ENCODE data around the gene TSPAN6.
A peak's percentile ranks its signal among the peaks of the same experiment; 100 is the strongest.

TSPAN6 gene

GRCh38 chrX:100636321-100636991 is at the start of gene TSPAN6:
TSPAN6 (minus strand) TSS chrX:100636806; CDS start chrX:100636694, 112 bp downstream.
- DNase-seq (ENCODE audit: low read depth in 2 of 2), result peak; percentile 69 to 70

GRCh38 chrX:100685997-100686305 is 49.3 kb upstream of the TSPAN6 start:
- DNase-seq (ENCODE audit: low read depth in 2 of 2), result no peak

GRCh38 chrX:100685284-100685996 is 48.8 kb upstream of the TSPAN6 start:
- peak; percentile 23 to 72 for DNase-seq (ENCODE audit: low read depth in 2 of 2)

- no peak for DNase-seq (ENCODE audit: low read depth in 2 of 2)
Observed at GRCh38 chrX:100682939-100683338, 46.3 kb upstream of the TSPAN6 start.

GRCh38 chrX:100681599-100681998 is 45.0 kb upstream of the TSPAN6 start:
- DNase-seq (ENCODE audit: low read depth in 2 of 2), result no peak

GRCh38 chrX:100680756-100681155 is 44.1 kb upstream of the TSPAN6 start:
- no peak for DNase-seq (ENCODE audit: low read depth in 2 of 2)

GRCh38 chrX:100677611-100678181 is 41.1 kb upstream of the TSPAN6 start:
- no peak for DNase-seq (ENCODE audit: low read depth in 2 of 2)

GRCh38 chrX:100674705-100675104 is 38.1 kb upstream of the TSPAN6 start:
- DNase-seq (ENCODE audit: low read depth in 2 of 2), result no peak

GRCh38 chrX:100673397-100673953 is 36.9 kb upstream of the TSPAN6 start:
- no peak for DNase-seq (ENCODE audit: low read depth in 2 of 2)

- DNase-seq (ENCODE audit: low read depth in 2 of 2), result no peak
Observed at GRCh38 chrX:100672966-100673365, 36.4 kb upstream of the TSPAN6 start.

- DNase-seq (ENCODE audit: low read depth in 2 of 2), result no peak
Observed at GRCh38 chrX:100663642-100664041, 27.0 kb upstream of the TSPAN6 start.

- DNase-seq (ENCODE audit: low read depth in 2 of 2), result no peak
Observed at GRCh38 chrX:100662796-100663195, 26.2 kb upstream of the TSPAN6 start.

GRCh38 chrX:100662170-100662569 is 25.6 kb upstream of the TSPAN6 start:
- DNase-seq (ENCODE audit: low read depth in 2 of 2), result no peak

- no peak for DNase-seq (ENCODE audit: low read depth in 2 of 2)
Observed at GRCh38 chrX:100659431-100660137, 23.0 kb upstream of the TSPAN6 start.

- no peak for DNase-seq (ENCODE audit: low read depth in 2 of 2)
Observed at GRCh38 chrX:100658941-100659381, 22.4 kb upstream of the TSPAN6 start.

GRCh38 chrX:100654261-100654660 is 17.7 kb upstream of the TSPAN6 start:
- no peak for DNase-seq (ENCODE audit: low read depth in 2 of 2)

- DNase-seq (ENCODE audit: low read depth in 2 of 2), result no peak
Observed at GRCh38 chrX:100652266-100652665, 15.7 kb upstream of the TSPAN6 start.

- DNase-seq (ENCODE audit: low read depth in 2 of 2), result no peak
Observed at GRCh38 chrX:100650841-100651240, 14.2 kb upstream of the TSPAN6 start.

- DNase-seq (ENCODE audit: low read depth in 2 of 2), result no peak
Observed at GRCh38 chrX:100649550-100650356, 13.1 kb upstream of the TSPAN6 start.

- no peak for DNase-seq (ENCODE audit: low read depth in 2 of 2)
Observed at GRCh38 chrX:100648458-100649417, 12.1 kb upstream of the TSPAN6 start.
